Large intestine (tissue), 3 donors: ENCODE data around the gene KRT32. TPM values are rescaled to one million over a fixed set of nuclear protein-coding genes. Genes with fewer than 3 reads are reported as not detected.
"Not testable (repeated sequence)": the region's sequence is repeated elsewhere in the genome, so short reads cannot be mapped to it uniquely, and the experiment has no call there.

Experiments
- DNase-seq, 2 donors: peaks; one replicate each; pipeline versions ENCODE4 v3.0.0 to v3.0.0-alpha.2; 2013
- H3K27ac ChIP-seq: one replicate; pipeline ENCODE4 v1.5.1; 2013; ENCODE audit warnings: low read length
- H3K27me3 ChIP-seq: 2 replicates; pipeline ENCODE4 v1.6.1; 2013; ENCODE audit warnings: low read length; ENCODE audit not compliant: control insufficient read depth, insufficient read depth
- H3K36me3 ChIP-seq: 2 replicates; pipeline ENCODE4 v1.6.1; 2013; ENCODE audit warnings: low read length; ENCODE audit not compliant: control insufficient read depth, insufficient read depth
- H3K4me1 ChIP-seq: one replicate; pipeline ENCODE4 v1.6.1; 2013; ENCODE audit warnings: low read length; ENCODE audit not compliant: control insufficient read depth, insufficient read depth
- H3K4me3 ChIP-seq: one replicate; pipeline ENCODE4 v1.5.1; 2013; ENCODE audit warnings: low read length
- H3K9me3 ChIP-seq: one replicate; pipeline ENCODE4 v1.6.1; 2013; ENCODE audit warnings: mild to moderate bottlenecking, low read depth, low read length, moderate library complexity; ENCODE audit not compliant: control insufficient read depth
- WGBS: methylation state at CpG from one replicate; pipeline ENCODE4 v1.1.5; 2013; ENCODE audit warnings: low lambda C conversion rate; ENCODE audit not compliant: insufficient coverage; 5-methylcytosine and 5-hydroxymethylcytosine counted together
- polyA plus RNA-seq: library from polyadenylated mRNA; unstranded; fragments of 120-200 nt; gene quantifications from one replicate; pipeline ENCODE4 v1.2.1, GENCODE V29; 2013

Gene KRT32
- polyA plus RNA-seq, 1 donor: not detected

- WGBS: no CpG with 5 or more reads among the region's 9 CpGs
- not testable (repeated sequence) for DNase-seq, H3K27ac ChIP-seq, H3K9me3 ChIP-seq, H3K4me3 ChIP-seq, H3K4me1 ChIP-seq, H3K36me3 ChIP-seq
- peaks cover 12% of the 10 kb centered on the region for H3K27me3 ChIP-seq
These were observed 36.8 kb downstream of the KRT32 start for GRCh38 chr17:41430376-41430775.

GRCh38 chr17:41429667-41430066, 37.5 kb downstream of the KRT32 start:
- WGBS: no CpG with 5 or more reads among the region's 7 CpGs
- no peak overlapping the region for H3K4me3 ChIP-seq
- H3K27me3 ChIP-seq: peaks cover 12% of the 10 kb centered on the region
- no peak overlapping the region for H3K27ac ChIP-seq
- no peak for DNase-seq
- H3K36me3 ChIP-seq: no peaks in the 10 kb centered on the region
- no peaks in the 10 kb centered on the region for H3K4me1 ChIP-seq
- H3K9me3 ChIP-seq: no peaks in the 10 kb centered on the region

- 82% methylated on average over 2 of the region's 4 CpGs for WGBS
- H3K27me3 ChIP-seq: peaks cover 18% of the 10 kb centered on the region
- H3K9me3 ChIP-seq: no peaks in the 10 kb centered on the region
- no peaks in the 10 kb centered on the region for H3K36me3 ChIP-seq
- no peak overlapping the region for H3K4me3 ChIP-seq
- H3K27ac ChIP-seq: no peak overlapping the region
- no peak for DNase-seq
- no peaks in the 10 kb centered on the region for H3K4me1 ChIP-seq
These were observed 38.4 kb downstream of the KRT32 start for GRCh38 chr17:41428591-41429291.

- Histone ChIP-seq H3K9me3 (no peaks in the 10 kb centered on the region), H3K27ac (no peak within 1 kb of the TSS), H3K36me3 (no peaks in the 10 kb centered on the region), H3K4me3 (no peak within 1 kb of the TSS), H3K27me3 (peaks cover 8% of the 10 kb centered on the region), H3K4me1 (no peaks in the 10 kb centered on the region)
- no peak for DNase-seq
- no CpG with 5 or more reads among the region's 13 CpGs for WGBS
These were observed 43.0 kb downstream of the KRT32 start, which contains the start of gene KRT37 for GRCh38 chr17:41424111-41424635. KRT37 (minus strand) TSS chr17:41424585; CDS start chr17:41424523, 62 bp downstream.

- not testable (repeated sequence) for DNase-seq, H3K9me3 ChIP-seq
- no CpG with 5 or more reads among the region's 11 CpGs for whole genome bisulfite sequencing
These were observed 44.6 kb downstream of the KRT32 start for GRCh38 chr17:41422586-41422985.

GRCh38 chr17:41421617-41422016, 45.6 kb downstream of the KRT32 start:
- Histone ChIP-seq H3K27me3 (peaks cover 8% of the 10 kb centered on the region), H3K4me3 (no peak overlapping the region), H3K36me3 (no peaks in the 10 kb centered on the region), H3K9me3 (no peaks in the 10 kb centered on the region), H3K27ac (no peak overlapping the region), H3K4me1 (no peaks in the 10 kb centered on the region)
- DNase-seq: peak in 1 of 2 donors; percentile 9
- WGBS: 60% methylated on average over 1 of the region's 4 CpGs

More at GRCh38 chr17:41422586-41422985, 44.6 kb downstream of the KRT32 start:
- H3K27me3 ChIP-seq, H3K4me1 ChIP-seq, H3K27ac ChIP-seq, H3K4me3 ChIP-seq, H3K36me3 ChIP-seq: not testable (repeated sequence)

- no peak overlapping the region for H3K27ac ChIP-seq
- peaks cover 8% of the 10 kb centered on the region for H3K27me3 ChIP-seq
- no peaks in the 10 kb centered on the region for H3K9me3 ChIP-seq
- DNase-seq: peak; percentile 31 to 32
- no CpG with 5 or more reads among the region's 9 CpGs for WGBS
- no peaks in the 10 kb centered on the region for H3K36me3 ChIP-seq
- no peak overlapping the region for H3K4me3 ChIP-seq
- no peaks in the 10 kb centered on the region for H3K4me1 ChIP-seq
These were observed 46.1 kb downstream of the KRT32 start for GRCh38 chr17:41421116-41421515.

- no peak for DNase-seq
- no CpG with 5 or more reads among the region's 4 CpGs for WGBS
These were observed 47.1 kb downstream of the KRT32 start for GRCh38 chr17:41420134-41420533.

GRCh38 chr17:41419716-41420115, 47.5 kb downstream of the KRT32 start:
- no peaks in the 10 kb centered on the region for H3K36me3 ChIP-seq
- peaks cover 8% of the 10 kb centered on the region for H3K27me3 ChIP-seq
- H3K9me3 ChIP-seq: no peaks in the 10 kb centered on the region
- no peak overlapping the region for H3K4me3 ChIP-seq
- no peak overlapping the region for H3K27ac ChIP-seq
- DNase-seq: no peak
- WGBS: no CpG with 5 or more reads among the region's 4 CpGs
- no peaks in the 10 kb centered on the region for H3K4me1 ChIP-seq

More at GRCh38 chr17:41420134-41420533, 47.1 kb downstream of the KRT32 start:
- Histone ChIP-seq H3K9me3 (no peaks in the 10 kb centered on the region), H3K27me3 (peaks cover 8% of the 10 kb centered on the region), H3K27ac (no peak overlapping the region), H3K4me1 (no peaks in the 10 kb centered on the region), H3K4me3 (no peak overlapping the region), H3K36me3 (no peaks in the 10 kb centered on the region)

GRCh38 chr17:41418116-41418860, 48.9 kb downstream of the KRT32 start:
- H3K9me3 ChIP-seq: no peaks in the 10 kb centered on the region
- DNase-seq: no peak
- no peak overlapping the region for H3K4me3 ChIP-seq
- no peak overlapping the region for H3K27ac ChIP-seq
- no peaks in the 10 kb centered on the region for H3K4me1 ChIP-seq
- H3K27me3 ChIP-seq: no peaks in the 10 kb centered on the region
- WGBS: no CpG with 5 or more reads among the region's 7 CpGs
- H3K36me3 ChIP-seq: no peaks in the 10 kb centered on the region
